GM19455 (cell line): ENCODE results near the gene LMF1.
"Not testable (repeated sequence)": the region's sequence is repeated elsewhere in the genome, so short reads cannot be mapped to it uniquely, and the experiment has no call there.

Experiments used
- ATAC-seq: cut with Tn5 transposase; IDR thresholded peaks from one replicate; pipeline ENCODE4 v1.9.1; 2021; ENCODE audit not compliant: unreplicated experiment

LMF1 gene

DNA sequence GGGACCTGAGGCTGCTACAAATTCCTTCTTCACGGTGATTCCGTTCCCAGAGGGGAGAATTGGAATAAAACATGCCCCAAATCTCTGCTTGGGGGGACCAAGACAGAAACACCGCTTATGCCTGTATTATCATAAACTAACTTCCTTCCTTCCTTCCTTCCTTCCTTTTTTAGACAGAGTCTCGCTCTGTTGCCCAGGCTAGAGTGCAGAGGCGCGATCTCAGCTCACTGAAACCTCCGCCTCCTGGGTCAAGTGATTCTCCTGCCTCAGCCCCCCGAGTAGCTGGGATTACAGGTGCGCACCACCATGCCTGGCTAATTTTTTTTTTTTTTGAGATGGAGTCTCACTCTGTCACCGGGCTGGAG lies 150.8 kb downstream of the LMF1 start:
- not testable (repeated sequence) for ATAC-seq

DNA sequence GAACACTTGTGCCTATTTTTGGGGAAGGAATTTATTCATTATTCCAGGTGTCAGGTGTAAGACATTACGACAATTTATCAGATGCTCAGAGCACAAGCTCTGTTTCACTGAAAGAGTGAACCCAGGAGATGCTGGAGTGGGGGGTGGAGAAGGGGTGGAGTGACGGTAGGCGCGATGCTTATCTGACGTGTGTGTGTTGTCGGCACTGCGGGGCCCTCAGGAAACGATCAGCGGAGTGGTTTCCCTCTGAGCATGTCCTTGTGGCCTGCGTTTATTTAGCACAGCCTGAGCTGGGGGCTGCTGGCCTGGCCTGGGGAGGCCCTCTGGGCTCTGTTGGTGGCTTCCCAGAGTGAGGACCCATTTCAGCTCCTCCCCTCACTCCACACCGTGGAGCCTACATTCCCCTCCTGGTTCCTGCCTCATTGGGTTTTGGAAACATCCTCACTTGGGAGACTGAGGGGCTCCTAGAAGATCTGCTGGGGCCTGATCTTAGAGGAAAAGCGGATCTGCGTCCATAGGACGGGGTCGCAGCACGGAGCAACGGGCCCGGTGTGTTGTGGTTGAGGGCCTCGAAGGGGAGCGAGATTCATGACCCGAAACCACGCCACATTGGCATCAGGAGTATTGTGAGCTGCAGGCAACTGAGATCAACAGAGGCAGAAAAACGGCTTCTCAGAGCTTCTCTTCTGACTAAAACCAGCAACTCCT lies 151.3 kb downstream of the LMF1 start:
- ATAC-seq = no peak

DNA sequence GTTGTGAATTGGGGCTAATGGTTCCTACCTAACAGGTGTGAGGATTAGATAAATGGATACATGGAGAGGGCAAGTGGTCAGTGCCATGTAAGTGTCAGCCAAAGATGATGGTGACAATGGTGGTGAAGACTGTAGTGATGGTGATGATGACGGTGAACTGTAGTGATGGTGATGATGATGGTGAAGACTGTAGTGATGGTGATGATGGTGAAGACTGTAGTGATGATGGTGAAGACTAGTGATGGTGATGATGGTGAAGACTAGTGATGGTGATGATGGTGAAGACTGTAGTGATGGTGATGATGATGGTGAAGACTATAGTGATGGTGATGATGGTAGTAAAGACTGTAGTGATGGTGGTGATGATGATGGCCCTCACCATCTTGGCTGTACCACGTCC lies 152.2 kb downstream of the LMF1 start:
- no peak for ATAC-seq

DNA sequence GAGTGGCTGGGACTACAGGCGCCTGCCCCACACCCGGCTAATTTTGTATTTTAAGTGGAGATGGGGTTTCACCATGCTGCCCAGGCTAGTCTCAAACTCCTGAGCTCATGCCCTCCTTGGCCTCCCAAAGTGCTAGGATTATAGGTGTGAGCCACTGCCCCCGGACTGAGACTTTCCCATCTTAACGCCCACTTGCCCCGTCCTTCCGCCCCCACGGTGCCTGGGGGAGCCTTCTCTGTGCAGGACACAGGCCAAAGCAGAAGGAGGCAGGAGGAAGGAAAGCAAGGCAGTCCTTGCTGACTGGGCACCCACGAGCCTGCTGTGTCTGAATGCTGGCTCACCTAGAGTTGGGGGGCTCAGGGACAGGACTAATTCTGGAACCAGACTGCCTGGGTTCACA lies 152.7 kb downstream of the LMF1 start:
- no peak for ATAC-seq

DNA sequence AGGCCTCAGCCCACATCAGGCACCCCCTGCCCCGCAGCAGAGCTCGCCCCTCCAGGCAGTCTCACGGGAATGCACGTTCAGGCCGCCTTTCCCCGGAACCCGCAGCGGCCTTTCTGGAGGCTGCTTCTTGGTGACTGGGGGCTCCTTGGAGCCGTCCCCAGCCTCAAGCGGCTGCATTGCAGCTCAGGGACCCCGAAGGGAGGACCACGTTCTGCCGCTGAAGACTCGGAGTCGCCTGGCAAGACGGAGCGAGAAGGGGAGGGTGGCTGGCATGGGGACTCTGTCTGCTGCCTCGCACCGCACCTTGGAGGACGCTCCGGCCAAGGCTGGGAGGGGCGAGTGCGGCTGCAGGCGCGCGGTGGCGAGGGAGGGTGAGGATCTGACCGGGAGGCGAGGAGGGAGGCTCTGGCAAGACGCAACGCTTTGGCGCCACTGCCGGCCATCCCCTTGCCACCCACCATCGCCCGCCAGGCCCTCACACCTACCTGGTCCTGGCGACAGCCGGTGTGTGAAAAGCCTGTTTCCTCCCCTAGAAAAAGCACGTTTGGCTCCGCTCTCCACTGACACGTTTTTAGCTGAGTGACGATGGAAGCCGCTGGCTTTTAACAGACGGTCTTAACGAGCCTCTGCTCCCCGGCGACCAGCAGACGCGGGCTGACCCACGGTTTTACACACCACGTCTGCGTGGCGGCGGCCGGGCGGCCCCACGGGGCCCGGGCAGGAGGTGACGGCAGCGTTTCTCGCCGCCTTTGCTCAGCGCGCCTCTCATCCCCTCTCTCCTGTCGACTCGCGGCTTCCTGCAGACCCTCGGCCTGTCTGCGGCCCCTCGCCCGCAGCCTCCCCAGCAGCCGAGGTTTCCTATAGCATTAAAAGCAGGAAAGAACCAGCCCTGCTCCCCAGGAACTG lies 153.5 kb downstream of the LMF1 start:
- no peak for ATAC-seq

DNA sequence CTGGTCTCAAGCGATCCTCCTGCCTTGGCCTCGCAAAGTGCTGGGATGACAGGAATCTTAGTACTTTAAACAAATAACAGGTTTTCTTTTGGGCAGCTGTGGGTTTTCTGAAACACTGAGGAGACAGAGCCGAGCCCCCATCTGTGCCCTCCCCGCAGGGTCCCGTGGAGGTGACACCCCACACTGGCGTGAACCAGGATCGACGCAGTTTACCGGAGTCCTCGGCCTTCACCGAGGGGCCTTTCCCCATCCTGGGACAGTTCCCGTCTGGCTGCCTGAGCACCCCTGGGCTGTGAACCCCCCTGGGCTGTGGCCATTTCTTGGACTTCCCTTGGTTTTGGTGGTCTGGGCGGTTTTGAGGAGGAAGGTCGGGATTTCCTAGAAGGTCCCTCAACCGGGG lies 154.9 kb downstream of the LMF1 start:
- no peak for ATAC-seq

DNA sequence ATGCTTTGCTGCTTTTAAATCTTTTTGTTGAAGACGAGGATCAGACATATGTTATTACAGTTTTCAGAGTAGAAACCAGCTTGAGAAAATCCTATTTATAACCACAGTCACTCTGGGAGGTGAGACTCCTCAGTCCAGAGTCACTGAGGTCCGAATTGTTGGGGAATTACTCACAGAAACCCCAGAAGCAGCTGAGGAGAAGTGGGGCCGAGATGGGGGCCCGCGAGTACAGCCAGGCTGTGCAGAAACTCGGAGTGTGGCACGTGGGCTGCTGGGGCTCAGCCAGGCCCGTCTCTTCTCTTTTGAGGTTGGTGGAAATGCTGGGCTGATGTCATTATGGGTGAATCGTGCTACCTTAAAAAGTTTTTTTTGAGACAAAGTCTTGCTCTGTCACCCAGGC lies 155.8 kb downstream of the LMF1 start:
- ATAC-seq = no peak

DNA sequence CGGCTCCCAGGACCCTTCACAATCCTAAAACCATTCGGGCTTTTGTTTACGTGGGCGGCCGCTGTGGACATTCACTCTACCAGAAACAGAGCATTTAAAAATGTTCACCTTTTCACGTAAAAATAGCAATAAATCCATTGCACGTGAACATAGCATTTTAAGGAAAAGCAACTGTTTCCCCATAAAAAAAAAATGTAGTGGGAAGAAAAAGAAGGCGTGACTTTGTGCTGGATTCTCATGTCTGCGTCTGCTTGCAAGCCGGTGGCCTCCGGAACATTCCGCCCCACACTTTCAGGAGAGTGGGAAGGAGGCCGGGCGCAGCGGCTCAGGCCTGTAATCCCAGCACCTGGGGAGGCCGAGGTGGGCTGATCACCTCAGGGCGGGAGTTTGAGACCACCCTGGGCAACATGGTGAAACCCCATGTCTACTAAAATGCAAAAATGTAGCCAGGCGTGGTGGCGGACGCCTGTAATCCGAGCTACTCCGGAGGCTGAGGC lies 156.8 kb downstream of the LMF1 start:
- ATAC-seq = no peak

DNA sequence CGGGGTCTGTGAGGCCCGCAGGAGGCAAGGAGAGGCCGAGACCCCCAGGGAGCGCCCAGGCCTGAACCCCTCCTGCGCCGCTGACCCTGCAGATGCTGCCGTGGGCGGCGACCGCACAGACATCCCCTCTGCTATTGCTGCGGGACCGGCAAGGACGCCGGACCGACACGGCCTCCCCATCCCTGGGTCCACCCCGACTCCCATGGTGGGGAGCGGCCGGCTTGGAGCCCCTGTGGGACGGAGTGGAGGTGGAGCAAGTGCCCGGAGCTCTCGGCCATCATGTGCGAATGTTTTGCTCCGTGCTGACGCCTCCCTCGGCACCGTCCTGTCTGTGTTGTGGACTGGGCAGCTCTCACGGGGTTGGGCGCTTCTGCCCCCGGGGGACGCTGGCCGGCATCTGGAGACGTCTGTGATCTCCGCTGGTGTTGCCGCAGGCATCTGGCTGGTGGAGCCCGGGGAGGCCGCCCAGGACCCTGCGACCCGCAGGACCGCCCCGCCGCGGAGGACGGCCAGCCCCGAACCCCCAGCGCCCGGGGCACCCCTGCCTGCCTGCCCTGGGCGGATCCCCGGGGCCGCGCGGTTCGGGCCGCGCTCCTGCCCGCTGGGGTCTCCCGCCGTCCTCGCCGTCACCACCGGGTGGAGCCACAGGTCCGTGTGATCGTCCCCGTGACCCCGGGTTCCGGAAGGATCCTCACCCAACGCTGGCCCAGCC lies 157.4 kb downstream of the LMF1 start:
- ATAC-seq = no peak

DNA sequence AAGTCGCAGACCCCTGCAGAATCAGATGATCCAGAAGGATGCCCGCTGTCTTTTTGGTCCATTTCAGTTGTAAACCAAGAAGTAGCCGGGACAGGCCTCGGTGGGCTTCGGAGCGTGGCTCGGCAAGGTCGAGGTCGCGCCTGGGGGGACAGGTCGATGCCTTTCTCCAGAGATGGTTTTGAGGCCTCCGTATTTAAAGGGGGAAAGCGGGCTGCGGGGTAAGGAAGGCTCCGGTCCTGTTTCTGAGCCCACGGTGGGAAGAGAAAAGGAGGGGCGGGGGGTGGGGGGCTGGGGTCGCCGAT lies 162.7 kb downstream of the LMF1 start:
- ATAC-seq = no peak

DNA sequence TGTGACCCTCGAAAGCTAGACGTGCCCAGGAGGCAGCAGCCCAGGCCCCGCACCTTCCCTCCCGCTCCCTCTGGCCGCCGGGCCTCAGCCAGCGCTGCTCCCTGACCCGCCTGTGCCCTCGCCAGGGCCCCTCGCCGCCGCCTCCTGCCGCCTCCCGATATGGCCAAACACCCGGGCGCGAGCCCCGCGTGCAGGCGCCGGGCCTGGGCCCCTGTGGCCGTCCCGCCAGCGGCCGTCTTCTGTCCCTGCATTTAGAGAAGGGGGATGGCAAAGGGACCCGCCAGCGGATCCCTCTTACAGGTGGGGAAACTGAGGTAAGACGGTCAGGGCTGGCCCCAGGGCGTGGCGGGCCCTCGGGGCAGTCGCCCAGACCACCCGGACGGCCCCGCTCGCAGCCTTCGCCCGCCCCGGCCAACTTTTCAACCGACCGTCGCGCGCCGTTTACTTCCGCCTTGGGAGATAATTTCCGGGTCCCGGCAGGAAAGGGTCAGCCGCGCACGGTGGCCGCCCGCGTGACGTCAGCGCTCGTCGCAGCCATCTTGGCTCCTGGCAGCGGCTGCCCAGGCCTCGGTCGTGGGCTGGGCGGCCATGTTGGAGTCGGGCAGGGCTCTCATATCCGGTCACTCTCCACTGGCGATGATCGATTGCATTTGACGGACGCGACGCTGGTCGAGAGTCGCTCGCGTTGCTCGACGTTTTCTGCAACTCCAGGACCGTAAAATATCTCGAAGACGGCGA lies 163.3 kb downstream of the LMF1 start:
- ATAC-seq = no peak

DNA sequence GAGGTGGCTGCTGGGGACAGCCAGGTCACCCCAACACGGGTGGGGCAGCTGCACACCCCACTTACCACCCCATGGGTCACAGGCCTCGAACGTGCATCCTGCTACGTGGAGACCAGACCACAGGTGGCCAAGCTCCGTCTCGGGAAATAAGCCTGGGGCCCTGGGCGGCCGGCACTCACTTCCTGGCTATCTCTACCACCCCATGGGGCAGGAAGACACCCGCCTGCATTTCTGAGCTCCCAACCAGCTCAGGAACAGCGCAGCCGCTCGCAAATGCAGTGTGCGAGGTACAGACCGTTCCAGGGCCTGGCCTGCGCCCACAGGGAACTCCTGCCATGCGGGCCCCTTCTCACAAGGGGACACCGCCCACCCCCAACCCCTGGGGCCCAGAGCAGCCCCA lies 165.3 kb downstream of the LMF1 start:
- ATAC-seq = no peak

DNA sequence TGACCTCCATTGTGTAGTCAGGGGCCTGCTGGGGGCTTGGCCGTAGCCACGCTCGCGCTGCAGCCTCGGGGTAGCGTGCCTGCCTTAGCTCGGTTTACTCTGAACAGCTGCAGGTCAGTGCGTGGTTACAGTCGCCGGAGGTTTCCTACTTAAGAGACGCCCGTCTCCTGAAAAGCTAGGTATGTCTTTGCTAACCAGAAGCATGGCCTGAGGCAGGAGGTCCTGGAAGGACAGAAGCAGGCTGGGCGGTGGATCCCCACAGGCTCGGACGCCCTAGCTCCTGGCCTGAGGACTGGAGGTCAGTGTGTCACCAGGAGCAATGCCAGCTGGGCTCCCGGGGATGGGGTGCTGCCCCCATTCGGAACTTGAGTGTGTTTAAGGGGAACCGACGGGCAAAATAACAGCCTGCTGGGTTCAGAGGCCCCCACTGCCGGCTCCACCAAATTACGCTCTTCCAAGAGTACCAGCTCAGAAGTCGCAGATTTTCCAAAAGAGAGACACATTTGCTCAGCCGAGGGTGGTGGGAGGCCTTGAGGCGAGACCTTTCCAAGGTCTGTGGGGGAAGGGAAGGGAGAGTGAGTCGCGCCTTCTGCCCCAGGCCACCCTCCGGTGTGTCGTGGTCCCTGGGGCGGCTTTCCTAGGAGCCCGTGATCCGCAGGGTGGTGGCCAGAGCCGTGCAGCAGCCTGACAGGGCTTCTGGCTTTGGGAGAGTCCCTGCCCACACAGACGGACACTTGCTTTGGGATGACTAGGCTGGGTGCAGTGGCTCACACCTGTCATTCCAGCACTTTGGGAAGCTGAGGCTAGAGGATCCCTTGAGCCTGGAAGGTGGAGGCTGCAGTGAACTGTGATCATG lies 166.4 kb downstream of the LMF1 start:
- no peak for ATAC-seq

DNA sequence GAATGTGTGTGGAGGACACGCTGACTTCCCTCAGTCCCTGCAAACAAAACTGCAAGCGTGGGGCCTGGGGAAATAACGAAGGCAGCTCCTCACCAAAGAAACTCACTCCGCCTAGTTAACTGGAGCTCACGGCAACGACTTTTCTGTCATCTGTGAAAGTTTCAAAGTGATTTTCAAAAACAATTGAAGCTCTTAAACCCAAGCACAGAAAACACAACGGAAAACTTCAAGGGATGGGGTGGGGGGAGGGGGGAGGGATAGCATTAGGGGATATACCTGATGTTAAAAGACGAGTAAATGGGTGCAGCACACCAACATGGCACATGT lies 167.1 kb downstream of the LMF1 start:
- no peak for ATAC-seq
